Activated CD4-positive, alpha-beta memory T cell treated with anti-CD3 and anti-CD28 coated beads for 36 hours (primary cell): ENCODE measurements around the gene ACIN1. TPM values are rescaled to one million over a fixed set of nuclear protein-coding genes. Genes with fewer than 3 reads are reported as not detected.
"Not testable (repeated sequence)": the region's sequence is repeated elsewhere in the genome, so short reads cannot be mapped to it uniquely, and the experiment has no call there.

ENCODE experiments used
- CTCF ChIA-PET: fragments of 350-600 bp; sonication (Branson Sonifier 250); formaldehyde crosslinking; loops from one replicate; lab custom pipeline; 2021; ENCODE audit warnings: antibody characterized with exemption, inconsistent platforms; lab: Charles Lee
- POLR2A ChIA-PET: fragments of 350-600 bp; sonication (Branson Sonifier 250); formaldehyde crosslinking; loops from one replicate; lab custom pipeline; 2021; ENCODE audit warnings: antibody characterized with exemption; lab: Charles Lee
- DNase-seq: peaks from one replicate; pipeline ENCODE4 v3.0.0-alpha.2; 2020
- H3K27ac Mint-ChIP-seq: one replicate; pipeline ENCODE4 v1.8.0; 2021; ENCODE audit warnings: mixed read lengths
- H3K27me3 Mint-ChIP-seq: one replicate; pipeline ENCODE4 v1.8.0; 2021; ENCODE audit warnings: mixed read lengths
- H3K36me3 Mint-ChIP-seq: one replicate; pipeline ENCODE4 v1.8.0; 2021; ENCODE audit warnings: mixed read lengths
- H3K4me1 Mint-ChIP-seq: one replicate; pipeline ENCODE4 v1.8.0; 2021; ENCODE audit warnings: low read depth, mixed read lengths
- H3K4me3 Mint-ChIP-seq: one replicate; pipeline ENCODE4 v1.8.0; 2021; ENCODE audit warnings: mild to moderate bottlenecking, mixed read lengths
- H3K9me3 Mint-ChIP-seq: one replicate; pipeline ENCODE4 v1.8.0; 2021; ENCODE audit warnings: mixed read lengths
- intact Hi-C: fragments of 100-400 bp; cut with micrococcal nuclease; formaldehyde crosslinking; loops from one replicate; pipeline ENCODE4 v1.15.1; 2023
- total RNA-seq, 2 experiments: library from RNA; stranded (reverse); gene quantifications; one replicate each; pipeline ENCODE4 v1.2.3, GENCODE V29; 2021

Gene ACIN1
- total RNA-seq, 2 experiments from 2014 or later, result 148 to 157 TPM

- Mint-ChIP-seq H3K27me3 (peaks cover 2% of the 10 kb centered on the region), H3K36me3 (no peaks in the 10 kb centered on the region), H3K4me3 (no peak overlapping the region), H3K27ac (no peak overlapping the region), H3K4me1 (peaks cover 11% of the 10 kb centered on the region), H3K9me3 (no peaks in the 10 kb centered on the region)
- intact Hi-C loops, result no loop called here
- no peak for DNase-seq
- ChIA-PET POLR2A (interaction anchor here (1.0 kb wide), 1 partner anchor 12 kb away, joined by 4 read pairs; no protein-coding TSS in a partner anchor), CTCF (interaction anchor here (1.0 to 4.4 kb wide), 5 partner anchors 8 to 141 kb away, joined by 3 to 43 read pairs (median 13); no protein-coding TSS in a partner anchor)
These were observed 17.6 kb upstream of the ACIN1 start for GRCh38 chr14:23112359-23113178.

- CTCF ChIA-PET, result interaction anchor here (0.6 to 4.4 kb wide), 8 partner anchors 10 to 124 kb away, joined by 3 to 53 read pairs (median 10); partner anchors contain the start of gene CDH24
- POLR2A ChIA-PET, result no interaction called here
These were observed 15.8 kb upstream of the ACIN1 start for GRCh38 chr14:23110579-23111365.

GRCh38 chr14:23109769-23110168 is 14.8 kb upstream of the ACIN1 start:
- no peak for DNase-seq
- CTCF ChIA-PET, result interaction anchor here (0.6 to 4.4 kb wide), 9 partner anchors 11 to 137 kb away, joined by 3 to 53 read pairs (median 10); partner anchors contain the start of genes ACIN1 and CDH24
- no peaks in the 10 kb centered on the region for H3K9me3 Mint-ChIP-seq
- H3K4me3 Mint-ChIP-seq, result no peak overlapping the region
- H3K27me3 Mint-ChIP-seq, result no peaks in the 10 kb centered on the region
- peaks cover 4% of the 10 kb centered on the region for H3K4me1 Mint-ChIP-seq
- H3K36me3 Mint-ChIP-seq, result no peaks in the 10 kb centered on the region
- POLR2A ChIA-PET, result no interaction called here
- no peak overlapping the region for H3K27ac Mint-ChIP-seq
- intact Hi-C loops, result loop anchor here (1.0 to 2.0 kb wide), 2 partner anchors 33 to 41 kb away; no protein-coding TSS in a partner anchor

More at GRCh38 chr14:23110579-23111365, 15.8 kb upstream of the ACIN1 start:
- H3K27ac Mint-ChIP-seq, result no peak overlapping the region
- H3K4me1 Mint-ChIP-seq, result peaks cover 9% of the 10 kb centered on the region
- no peak for DNase-seq
- no peaks in the 10 kb centered on the region for H3K36me3 Mint-ChIP-seq
- H3K4me3 Mint-ChIP-seq, result no peak overlapping the region
- H3K9me3 Mint-ChIP-seq, result no peaks in the 10 kb centered on the region
- H3K27me3 Mint-ChIP-seq, result peaks cover 2% of the 10 kb centered on the region
- intact Hi-C loops, result no loop called here

- POLR2A ChIA-PET, H3K9me3 Mint-ChIP-seq, H3K27me3 Mint-ChIP-seq, H3K27ac Mint-ChIP-seq, DNase-seq, H3K36me3 Mint-ChIP-seq, H3K4me3 Mint-ChIP-seq, H3K4me1 Mint-ChIP-seq: not testable (repeated sequence)
- CTCF ChIA-PET, result interaction anchor here (1.0 to 3.8 kb wide), 9 partner anchors 12 to 136 kb away, joined by 3 to 53 read pairs (median 7); partner anchors contain the start of genes ACIN1 and CDH24
- intact Hi-C loops, result loop anchor here (2.0 kb wide), 1 partner anchor 39 kb away; no protein-coding TSS in a partner anchor
These were observed 13.2 kb upstream of the ACIN1 start for GRCh38 chr14:23108169-23108568.

- H3K27me3 Mint-ChIP-seq, CTCF ChIA-PET, H3K36me3 Mint-ChIP-seq, H3K4me1 Mint-ChIP-seq, H3K27ac Mint-ChIP-seq, DNase-seq, H3K4me3 Mint-ChIP-seq, H3K9me3 Mint-ChIP-seq, POLR2A ChIA-PET: not testable (repeated sequence)
- intact Hi-C loops, result loop anchor here (2.0 kb wide), 1 partner anchor 39 kb away; no protein-coding TSS in a partner anchor
These were observed 12.7 kb upstream of the ACIN1 start for GRCh38 chr14:23107620-23108019.

- no peak overlapping the region for H3K27ac Mint-ChIP-seq
- no peak overlapping the region for H3K4me3 Mint-ChIP-seq
- no peaks in the 10 kb centered on the region for H3K4me1 Mint-ChIP-seq
- intact Hi-C loops, result no loop called here
- no peak for DNase-seq
- H3K27me3 Mint-ChIP-seq, result no peaks in the 10 kb centered on the region
- POLR2A ChIA-PET, result no interaction called here
- no peaks in the 10 kb centered on the region for H3K9me3 Mint-ChIP-seq
- H3K36me3 Mint-ChIP-seq, result no peaks in the 10 kb centered on the region
- CTCF ChIA-PET, result interaction anchor here (1.7 to 1.8 kb wide), 2 partner anchors 12 to 14 kb away, joined by 6 to 8 read pairs; partner anchors contain the start of genes ACIN1 and C14orf119
These were observed 11.8 kb upstream of the ACIN1 start for GRCh38 chr14:23106747-23107045.

GRCh38 chr14:23105348-23105824 is 10.4 kb upstream of the ACIN1 start:
- no peak overlapping the region for H3K27ac Mint-ChIP-seq
- POLR2A ChIA-PET, result no interaction called here
- CTCF ChIA-PET, result interaction anchor here (1.7 to 1.8 kb wide), 2 partner anchors 10 to 16 kb away, joined by 6 to 8 read pairs; partner anchors contain the start of genes ACIN1 and C14orf119
- H3K27me3 Mint-ChIP-seq, result no peaks in the 10 kb centered on the region
- no peaks in the 10 kb centered on the region for H3K4me1 Mint-ChIP-seq
- no peak for DNase-seq
- H3K9me3 Mint-ChIP-seq, result no peaks in the 10 kb centered on the region
- no peak overlapping the region for H3K4me3 Mint-ChIP-seq
- no peaks in the 10 kb centered on the region for H3K36me3 Mint-ChIP-seq
- intact Hi-C loops, result no loop called here

- H3K27me3 Mint-ChIP-seq, result no peaks in the 10 kb centered on the region
- no peak within 1 kb of the TSS for H3K4me3 Mint-ChIP-seq
- no peak within 1 kb of the TSS for H3K27ac Mint-ChIP-seq
- DNase-seq, result no peak
- H3K36me3 Mint-ChIP-seq, result no peaks in the 10 kb centered on the region
- intact Hi-C loops, result no loop called here
- ChIA-PET POLR2A (no interaction called here), CTCF (interaction anchor here (5.5 kb wide), 1 partner anchor 16 kb away, joined by 24 read pairs; no protein-coding TSS in a partner anchor)
- no peaks in the 10 kb centered on the region for H3K9me3 Mint-ChIP-seq
- H3K4me1 Mint-ChIP-seq, result no peaks in the 10 kb centered on the region
These were observed 9.8 kb upstream of the ACIN1 start, which contains the start of gene CIROP for GRCh38 chr14:23104591-23105347. Gene CIROP, minus strand, starts transcription at chr14:23104989. Its CDS starts 69 bp downstream, at chr14:23104920.

- no peaks in the 10 kb centered on the region for H3K27me3 Mint-ChIP-seq
- POLR2A ChIA-PET, result no interaction called here
- DNase-seq, result no peak
- H3K36me3 Mint-ChIP-seq, result peaks cover 1% of the 10 kb centered on the region
- CTCF ChIA-PET, result interaction anchor here (1.0 to 5.5 kb wide), 2 partner anchors 17 to 35 kb away, joined by 3 to 24 read pairs; no protein-coding TSS in a partner anchor
- intact Hi-C loops, result no loop called here
- no peaks in the 10 kb centered on the region for H3K4me1 Mint-ChIP-seq
- H3K27ac Mint-ChIP-seq, result no peak overlapping the region
- no peaks in the 10 kb centered on the region for H3K9me3 Mint-ChIP-seq
- H3K4me3 Mint-ChIP-seq, result no peak overlapping the region
These were observed 9.2 kb upstream of the ACIN1 start for GRCh38 chr14:23104070-23104590.

GRCh38 chr14:23103581-23103980 is 8.6 kb upstream of the ACIN1 start:
- no peak for DNase-seq
- peaks cover 7% of the 10 kb centered on the region for H3K36me3 Mint-ChIP-seq
- no peak overlapping the region for H3K4me3 Mint-ChIP-seq
- ChIA-PET CTCF (interaction anchor here (1.0 to 5.5 kb wide), 2 partner anchors 17 to 35 kb away, joined by 3 to 24 read pairs; no protein-coding TSS in a partner anchor), POLR2A (no interaction called here)
- intact Hi-C loops, result no loop called here
- H3K9me3 Mint-ChIP-seq, result no peaks in the 10 kb centered on the region
- no peaks in the 10 kb centered on the region for H3K27me3 Mint-ChIP-seq
- H3K4me1 Mint-ChIP-seq, result no peaks in the 10 kb centered on the region
- H3K27ac Mint-ChIP-seq, result no peak overlapping the region

GRCh38 chr14:23102801-23103200 is 7.9 kb upstream of the ACIN1 start:
- H3K4me3 Mint-ChIP-seq, result no peak overlapping the region
- no peak for DNase-seq
- intact Hi-C loops, result no loop called here
- CTCF ChIA-PET, result interaction anchor here (1.9 to 5.5 kb wide), 3 partner anchors 18 to 34 kb away, joined by 7 to 24 read pairs (median 19); no protein-coding TSS in a partner anchor
- peaks cover 3% of the 10 kb centered on the region for H3K4me1 Mint-ChIP-seq
- no peak overlapping the region for H3K27ac Mint-ChIP-seq
- no peaks in the 10 kb centered on the region for H3K27me3 Mint-ChIP-seq
- no peaks in the 10 kb centered on the region for H3K9me3 Mint-ChIP-seq
- POLR2A ChIA-PET, result no interaction called here
- H3K36me3 Mint-ChIP-seq, result peaks cover 9% of the 10 kb centered on the region
